Measurements from ENCODE around the gene RELL1. TPM values are rescaled to one million over a fixed set of nuclear protein-coding genes. Genes with fewer than 3 reads are reported as not detected.

The RELL1 gene
- total RNA-seq, result 66.9 and 97.1 TPM in 2 replicates
- 27.4 TPM for polyA plus RNA-seq (2012)

GRCh38 chr4:37686373-37687193 lies at the start of gene RELL1:
RELL1 (minus strand) TSS chr4:37686376; CDS start chr4:37686287, 89 bp downstream.
- peak; percentile 100 for DNase-seq (ENCODE audit: low read depth)

- DNase-seq (ENCODE audit: low read depth), result no peak
Measured at GRCh38 chr4:37735578-37735977, 49.4 kb upstream of the RELL1 start.

GRCh38 chr4:37734989-37735388 lies 48.8 kb upstream of the RELL1 start:
- DNase-seq (ENCODE audit: low read depth), result no peak

GRCh38 chr4:37733240-37733867 lies 47.2 kb upstream of the RELL1 start:
- DNase-seq (ENCODE audit: low read depth), result no peak

GRCh38 chr4:37732526-37733186 lies 46.5 kb upstream of the RELL1 start:
- no peak for DNase-seq (ENCODE audit: low read depth)

GRCh38 chr4:37729649-37730004 lies 43.5 kb upstream of the RELL1 start:
- no peak for DNase-seq (ENCODE audit: low read depth)

- DNase-seq (ENCODE audit: low read depth), result no peak
Measured at GRCh38 chr4:37728064-37728463, 41.9 kb upstream of the RELL1 start.

- DNase-seq (ENCODE audit: low read depth), result no peak
Measured at GRCh38 chr4:37727635-37728034, 41.5 kb upstream of the RELL1 start.

GRCh38 chr4:37726666-37727065 lies 40.5 kb upstream of the RELL1 start:
- peak; percentile 19 for DNase-seq (ENCODE audit: low read depth)

- no peak for DNase-seq (ENCODE audit: low read depth)
Measured at GRCh38 chr4:37725718-37726117, 39.5 kb upstream of the RELL1 start.

GRCh38 chr4:37723067-37723466 lies 36.9 kb upstream of the RELL1 start:
- DNase-seq (ENCODE audit: low read depth), result no peak

- no peak for DNase-seq (ENCODE audit: low read depth)
Measured at GRCh38 chr4:37721995-37722638, 35.9 kb upstream of the RELL1 start.

GRCh38 chr4:37719021-37719420 lies 32.8 kb upstream of the RELL1 start:
- peak; percentile 22 for DNase-seq (ENCODE audit: low read depth)

- DNase-seq (ENCODE audit: low read depth), result peak; percentile 56
Measured at GRCh38 chr4:37717576-37717975, 31.4 kb upstream of the RELL1 start.

- DNase-seq (ENCODE audit: low read depth), result peak; percentile 57
Measured at GRCh38 chr4:37715889-37716402, 29.8 kb upstream of the RELL1 start.

GRCh38 chr4:37710491-37710890 lies 24.3 kb upstream of the RELL1 start:
- no peak for DNase-seq (ENCODE audit: low read depth)

- DNase-seq (ENCODE audit: low read depth), result no peak
Measured at GRCh38 chr4:37706032-37706431, 19.9 kb upstream of the RELL1 start.

- DNase-seq (ENCODE audit: low read depth), result no peak
Measured at GRCh38 chr4:37705571-37705970, 19.4 kb upstream of the RELL1 start.

- no peak for DNase-seq (ENCODE audit: low read depth)
Measured at GRCh38 chr4:37699868-37700481, 13.8 kb upstream of the RELL1 start.

GRCh38 chr4:37697566-37697965 lies 11.4 kb upstream of the RELL1 start:
- no peak for DNase-seq (ENCODE audit: low read depth)

Measured in myocyte (in vitro differentiated cells).